Daoy (cell line): ENCODE measurements around the gene PPP1R10. TPM values are rescaled to one million over a fixed set of nuclear protein-coding genes. Genes with fewer than 3 reads are reported as not detected.

Experiments used
- DNase-seq: peaks from one replicate; pipeline ENCODE4 v3.0.0-alpha.2; 2015; ENCODE audit warnings: low read depth
- total RNA-seq: library from RNA; depleted of rRNA; stranded (reverse); fragments of >200 nt; shearing (Covaris generic); gene quantifications from 2 replicates; pipeline ENCODE4 v1.2.3, GENCODE V29; 2014

The PPP1R10 gene
- total RNA-seq, 1 experiment from 2014 or later = 29.5 TPM

GRCh38 chr6:30619561-30619960, 2.5 kb upstream of the PPP1R10 start:
- DNase-seq = no peak

GRCh38 chr6:30618270-30618797, 1.3 kb upstream of the PPP1R10 start:
- DNase-seq = no peak

- DNase-seq = peak; percentile 99
Measured at GRCh38 chr6:30617565-30618269, 674 bp upstream of the PPP1R10 start, which contains the start of gene MRPS18B. MRPS18B (plus strand) TSS chr6:30617840; CDS start chr6:30617866, 26 bp downstream.

GRCh38 chr6:30615958-30616810, 859 bp downstream of the PPP1R10 start:
- DNase-seq = no peak

GRCh38 chr6:30615219-30615957, 1.7 kb downstream of the PPP1R10 start:
- peak; percentile 90 for DNase-seq

GRCh38 chr6:30614843-30615218, 2.2 kb downstream of the PPP1R10 start:
- DNase-seq = peak; percentile 97

GRCh38 chr6:30614044-30614842, 2.8 kb downstream of the PPP1R10 start:
- no peak for DNase-seq

- peak; percentile 45 for DNase-seq
Measured at GRCh38 chr6:30613251-30614043, 3.6 kb downstream of the PPP1R10 start.

- peak; percentile 77 for DNase-seq
Measured at GRCh38 chr6:30612687-30613248, 4.3 kb downstream of the PPP1R10 start.

- no peak for DNase-seq
Measured at GRCh38 chr6:30612213-30612612, 4.8 kb downstream of the PPP1R10 start.

- no peak for DNase-seq
Measured at GRCh38 chr6:30611856-30612194, 5.2 kb downstream of the PPP1R10 start.

- DNase-seq = no peak
Measured at GRCh38 chr6:30611150-30611855, 5.7 kb downstream of the PPP1R10 start.

GRCh38 chr6:30610065-30610464, 7.0 kb downstream of the PPP1R10 start:
- no peak for DNase-seq

GRCh38 chr6:30603961-30604360, 13.1 kb downstream of the PPP1R10 start:
- DNase-seq = no peak

GRCh38 chr6:30601815-30602641, 15.0 kb downstream of the PPP1R10 start:
- DNase-seq = no peak

- no peak for DNase-seq
Measured at GRCh38 chr6:30601436-30601814, 15.6 kb downstream of the PPP1R10 start.

GRCh38 chr6:30600451-30600961, 16.5 kb downstream of the PPP1R10 start:
- no peak for DNase-seq

GRCh38 chr6:30599625-30600324, 17.3 kb downstream of the PPP1R10 start:
- no peak for DNase-seq
